Lung microvascular endothelial cell (primary cell): ENCODE data around the gene AMBRA1. TPM values are rescaled to one million over a fixed set of nuclear protein-coding genes. Genes with fewer than 3 reads are reported as not detected.
"Not testable (repeated sequence)": the region's sequence is repeated elsewhere in the genome, so short reads cannot be mapped to it uniquely, and the experiment has no call there.

ENCODE experiments used
- DNase-seq, 2 donors: peaks; one replicate each; pipeline versions ENCODE4 v3.0.0 to v3.0.0-alpha.2; 2010; ENCODE audit warnings: low read depth in 2 of 2
- total RNA-seq: library from RNA; depleted of rRNA; stranded (reverse); fragments of >200 nt; gene quantifications from 2 replicates; pipeline ENCODE4 v1.2.1, GENCODE V29; 2014

AMBRA1 gene
- total RNA-seq, 1 donor from 2014 or later: 15.3 TPM

- no peak for DNase-seq
Measured at GRCh38 chr11:46533396-46534100, 60.3 kb downstream of the AMBRA1 start.

GRCh38 chr11:46529928-46530574, 63.8 kb downstream of the AMBRA1 start:
- no peak for DNase-seq

- DNase-seq: peak; percentile 69 to 79
Measured at GRCh38 chr11:46529095-46529905, 64.5 kb downstream of the AMBRA1 start.

DNA sequence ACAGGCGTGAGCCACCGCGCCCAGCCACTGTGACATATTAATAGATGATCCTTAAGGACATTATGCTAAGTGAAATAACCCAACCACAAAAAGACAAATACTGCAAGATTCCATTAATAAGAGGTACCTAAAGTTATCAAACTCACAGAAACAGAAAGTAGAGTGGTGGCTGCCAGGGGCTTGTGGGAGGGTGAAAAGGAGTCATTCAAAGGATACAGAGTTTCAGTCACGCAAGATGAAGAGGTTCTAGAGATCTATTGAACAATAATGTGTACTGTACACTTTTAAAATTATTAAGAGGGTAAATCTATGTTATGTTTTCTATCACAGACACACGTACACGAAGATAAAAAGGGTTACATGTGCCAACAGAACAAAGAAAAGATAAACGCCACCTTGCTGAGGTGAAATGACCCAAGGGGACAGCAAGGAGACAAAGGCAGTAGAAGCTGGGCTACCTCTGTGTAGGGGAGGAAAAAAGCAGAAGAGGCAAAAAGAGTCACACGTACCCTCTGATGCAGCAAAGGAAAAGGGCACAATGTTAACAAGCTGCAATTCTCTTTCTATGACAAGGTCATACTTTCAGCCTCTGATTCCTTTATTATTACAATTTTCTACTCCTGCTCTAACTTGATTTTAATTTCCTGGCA, 65.3 kb downstream of the AMBRA1 start:
- DNase-seq: no peak

DNA sequence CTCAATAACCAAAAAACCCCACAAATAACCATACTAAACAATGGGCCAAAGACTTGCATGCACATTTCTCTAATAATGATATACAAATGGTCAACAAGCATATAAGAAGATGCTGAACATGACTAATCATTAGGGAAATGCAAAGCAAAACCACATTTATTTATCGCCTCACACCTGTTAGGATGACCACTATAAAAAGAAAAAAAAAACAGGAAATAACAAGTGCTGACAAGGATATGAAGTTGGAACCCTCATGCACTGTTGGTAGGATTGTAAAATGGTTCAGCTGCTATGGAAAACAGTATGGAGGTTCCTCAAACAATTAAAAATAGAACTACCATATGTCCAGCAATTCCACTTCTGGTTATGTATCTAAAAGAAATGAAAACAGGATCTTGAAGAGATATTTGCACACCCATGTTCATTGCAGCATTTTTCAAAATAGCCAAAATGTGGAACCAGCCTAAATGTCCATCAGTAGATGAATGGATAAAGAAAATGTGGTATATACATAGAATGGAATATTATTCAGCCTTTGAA, 66.2 kb downstream of the AMBRA1 start:
- DNase-seq: peak in 1 of 2 donors; percentile 48

DNA sequence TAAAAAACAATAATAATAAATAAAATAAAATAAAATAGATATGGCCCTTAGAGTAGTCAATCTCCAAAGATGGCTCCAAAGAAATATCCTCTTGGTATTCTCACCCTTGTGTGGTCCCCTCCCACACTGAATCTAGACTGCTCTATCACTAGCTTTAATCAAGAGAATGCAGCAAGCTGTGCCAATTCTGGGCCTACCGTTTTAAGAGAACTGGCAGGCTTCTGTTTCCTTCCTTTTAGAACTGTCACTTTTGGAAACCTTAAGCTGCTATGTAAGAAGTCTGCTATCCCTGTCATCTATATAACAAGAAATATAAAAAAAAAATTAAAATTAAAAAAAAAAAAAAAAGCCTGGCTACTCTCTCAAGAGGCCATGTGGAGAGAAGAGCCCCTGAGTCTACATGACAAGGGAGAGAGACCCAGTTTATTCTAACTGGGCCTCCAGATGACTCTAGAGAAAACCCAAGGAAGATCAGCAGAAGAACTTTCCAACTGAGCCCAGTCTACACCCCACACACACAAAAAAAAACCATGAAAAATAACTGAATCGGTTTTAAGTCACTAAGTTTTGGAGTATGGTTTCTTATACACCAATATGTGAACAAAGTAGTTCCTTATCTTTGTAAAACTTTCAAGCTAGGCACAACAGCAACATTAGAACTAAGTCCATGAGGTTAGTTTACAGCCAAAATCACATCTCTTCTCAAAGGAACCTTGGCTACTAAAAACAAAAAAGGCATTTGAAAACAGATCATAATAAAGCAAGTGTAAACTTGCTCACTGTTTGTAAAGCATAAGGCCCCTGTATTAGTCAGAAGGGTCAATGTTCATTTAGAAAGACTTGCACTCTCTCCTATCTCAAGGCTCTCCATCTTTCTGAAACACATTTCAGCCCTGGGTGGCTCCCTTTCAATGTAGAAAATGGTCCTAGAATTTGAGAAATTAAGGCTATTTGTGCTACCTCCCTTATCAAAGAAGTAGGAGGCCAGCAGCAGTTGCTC, 67.3 kb downstream of the AMBRA1 start:
- no peak for DNase-seq

DNA sequence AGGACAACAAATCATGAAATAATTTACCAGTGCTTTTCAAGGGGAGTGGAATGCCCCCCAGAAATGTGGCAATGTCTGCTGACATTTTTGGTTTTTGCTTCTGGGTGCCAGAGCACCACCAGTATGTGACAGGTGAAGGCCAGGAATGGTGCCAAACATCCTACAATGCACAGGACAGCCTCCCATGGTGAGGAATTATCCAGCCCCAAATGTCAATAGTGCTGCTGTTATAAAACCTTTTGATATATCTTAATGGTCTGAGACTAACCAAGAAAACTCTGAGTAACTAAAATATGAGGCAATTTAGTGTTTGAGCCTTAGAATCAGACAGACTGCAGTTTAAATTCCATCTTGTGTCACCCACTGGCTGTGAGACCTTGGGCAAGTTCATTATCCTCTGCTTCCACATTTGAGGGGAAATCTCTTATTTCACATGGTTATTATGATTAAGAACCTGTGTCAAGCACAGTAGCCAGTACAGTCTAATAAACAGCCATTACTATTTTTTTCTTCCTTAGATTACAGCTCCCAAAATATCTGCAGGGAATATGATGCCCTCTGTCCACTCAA, 69.5 kb downstream of the AMBRA1 start:
- DNase-seq: no peak

DNA sequence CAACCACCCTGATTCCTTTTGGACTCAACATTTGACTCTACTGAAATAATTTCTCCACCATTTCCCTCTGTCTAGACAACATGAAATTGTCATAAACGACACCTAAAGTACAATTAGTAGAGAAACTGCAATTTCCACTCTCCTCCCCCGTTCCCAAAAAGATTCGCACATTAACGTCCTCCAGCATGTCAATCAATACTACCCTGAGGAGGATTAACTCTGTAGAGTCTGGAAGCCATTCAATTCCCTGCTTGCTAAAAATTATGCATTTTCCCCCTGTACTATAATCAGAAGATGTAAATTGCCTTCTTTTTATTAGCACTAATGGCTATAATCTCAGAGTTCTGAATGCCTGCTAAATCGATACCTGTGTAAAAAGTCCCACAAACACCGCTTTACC, 70.5 kb downstream of the AMBRA1 start:
- no peak for DNase-seq

DNA sequence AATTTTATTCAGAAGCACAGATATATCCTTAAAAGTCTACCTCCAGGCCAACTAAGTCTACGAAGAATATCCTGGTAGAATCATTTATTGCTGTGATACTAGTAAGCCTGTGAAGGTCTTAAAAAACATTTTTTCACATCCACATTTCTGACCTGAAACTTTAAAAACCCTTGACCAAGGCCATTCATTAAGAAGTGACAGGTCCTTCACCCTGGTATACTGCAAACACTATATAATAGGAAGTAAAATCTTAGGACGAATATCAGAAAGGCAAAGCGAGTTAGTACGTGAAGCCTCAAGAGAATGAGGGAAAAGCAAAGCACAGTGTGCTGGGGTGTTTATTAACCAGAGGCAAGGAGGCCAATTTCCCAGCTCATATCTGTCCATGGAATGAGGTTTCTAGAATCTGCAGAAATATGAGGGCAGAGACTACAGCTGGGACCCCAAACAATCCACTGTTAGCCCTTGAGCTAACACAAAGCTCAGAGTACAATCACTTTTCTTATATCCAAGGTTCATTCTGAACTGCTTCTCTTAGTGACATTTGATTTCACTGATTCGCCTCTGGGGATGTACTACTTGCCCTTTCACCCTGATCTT, 71.0 kb downstream of the AMBRA1 start:
- no peak for DNase-seq

DNA sequence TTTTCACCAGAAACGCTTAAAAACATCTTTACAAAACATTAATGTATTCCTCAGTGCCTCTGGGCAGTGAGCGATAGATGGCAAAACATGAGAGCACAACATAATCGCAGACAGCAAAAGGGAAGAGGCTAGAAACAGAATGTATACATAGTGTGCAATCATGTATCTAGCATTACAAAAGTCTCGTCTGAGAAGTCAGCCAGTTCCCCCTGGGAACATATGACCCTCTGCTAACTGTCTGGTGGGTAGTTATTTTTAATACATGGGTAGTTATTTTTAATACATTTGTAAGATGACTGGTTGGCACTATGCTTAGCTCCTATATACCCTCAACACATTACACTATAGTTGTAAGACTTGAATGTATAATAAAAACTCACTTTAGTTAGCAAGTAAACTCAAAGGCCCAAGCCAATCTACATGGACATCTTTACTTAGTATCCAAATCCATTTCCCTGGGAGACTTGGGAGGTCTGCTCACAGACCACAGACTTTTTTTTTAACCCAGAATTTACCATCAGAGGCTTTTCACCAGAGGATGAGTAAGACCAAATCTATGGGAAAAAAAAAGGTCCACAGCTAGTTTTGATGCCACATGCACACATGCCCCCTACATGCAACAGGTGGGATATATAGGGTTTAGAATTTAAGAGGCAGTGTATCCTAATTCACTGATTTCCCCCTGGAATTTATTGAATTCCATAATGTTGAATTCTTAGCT, 71.7 kb downstream of the AMBRA1 start:
- DNase-seq: peak in 1 of 2 donors; percentile 24

DNA sequence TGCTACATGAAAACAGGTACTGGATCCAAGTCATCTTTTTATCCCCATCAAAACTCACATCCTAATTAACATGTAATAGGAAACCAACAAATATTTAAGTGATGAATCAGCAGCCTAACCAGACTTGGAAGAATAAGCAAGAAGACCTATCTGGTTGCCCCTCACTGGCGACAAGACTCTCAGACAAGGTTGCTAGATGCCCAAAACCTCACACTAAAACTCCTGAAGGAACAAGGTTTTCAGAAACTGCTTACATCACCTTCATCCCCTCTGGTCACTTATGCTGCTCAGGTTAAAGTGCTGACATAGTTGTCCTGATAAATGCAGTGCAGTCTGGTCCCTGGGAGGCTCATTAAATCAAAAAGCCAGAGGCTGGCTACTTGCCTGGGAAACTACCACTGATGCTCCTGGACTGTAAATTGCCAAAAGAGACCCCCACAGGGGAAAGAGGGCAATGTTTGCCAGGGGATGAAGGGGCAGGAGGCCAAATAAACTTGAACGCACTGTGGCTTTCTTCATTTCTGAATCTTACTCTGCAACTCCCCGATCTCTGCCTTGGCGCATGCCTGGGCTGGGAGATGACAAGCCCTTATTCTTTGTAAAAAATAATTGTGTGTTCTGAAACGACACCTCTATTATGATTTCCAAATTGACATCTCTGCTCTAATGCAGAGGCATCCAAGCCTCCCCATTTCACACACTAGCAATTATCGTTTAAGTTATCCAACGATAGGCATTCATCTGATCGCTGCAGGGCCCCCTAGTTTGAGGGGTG, 72.7 kb downstream of the AMBRA1 start:
- peak in 1 of 2 donors; percentile 65 for DNase-seq

DNA sequence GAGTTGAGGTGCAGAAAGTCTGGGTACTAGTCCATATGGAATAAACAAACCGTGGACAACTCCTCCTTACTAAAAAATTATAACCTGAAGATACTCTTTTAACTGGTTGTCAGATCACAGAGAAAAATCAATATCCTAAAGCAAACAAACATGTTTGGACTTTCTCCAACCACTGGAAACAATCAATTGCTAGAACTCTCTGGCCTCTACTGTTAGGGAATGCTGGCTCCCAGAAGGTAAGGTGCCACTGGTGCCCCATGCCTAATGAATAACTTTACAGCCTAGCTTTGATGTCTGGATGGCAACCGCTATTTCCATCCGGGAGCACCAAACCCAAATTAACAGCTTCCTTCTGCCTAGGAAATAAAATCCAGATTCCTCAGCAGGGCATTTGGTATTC, 74.5 kb downstream of the AMBRA1 start:
- DNase-seq: no peak

DNA sequence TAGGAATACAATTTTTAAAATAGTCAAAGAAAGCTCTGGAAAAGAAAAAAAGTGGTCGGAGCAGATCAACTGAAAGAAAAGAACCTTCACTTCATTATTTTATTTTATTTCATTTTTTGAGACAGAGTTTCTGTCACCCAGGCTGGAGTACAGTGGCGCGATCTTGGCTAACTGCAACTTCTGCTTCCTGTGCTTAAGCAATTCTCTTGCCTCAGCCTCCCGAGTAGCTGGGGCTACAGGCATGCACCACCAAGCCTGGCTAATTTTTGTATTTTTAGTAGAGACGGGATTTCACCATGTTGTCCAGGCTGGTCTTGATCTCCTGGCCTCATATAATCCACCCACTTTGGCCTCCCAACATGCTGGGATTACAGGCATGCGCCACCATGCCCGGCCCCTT, 74.9 kb downstream of the AMBRA1 start:
- DNase-seq: not testable (repeated sequence)

- DNase-seq: no peak
Measured at GRCh38 chr11:46514370-46514769, 79.5 kb downstream of the AMBRA1 start.

DNA sequence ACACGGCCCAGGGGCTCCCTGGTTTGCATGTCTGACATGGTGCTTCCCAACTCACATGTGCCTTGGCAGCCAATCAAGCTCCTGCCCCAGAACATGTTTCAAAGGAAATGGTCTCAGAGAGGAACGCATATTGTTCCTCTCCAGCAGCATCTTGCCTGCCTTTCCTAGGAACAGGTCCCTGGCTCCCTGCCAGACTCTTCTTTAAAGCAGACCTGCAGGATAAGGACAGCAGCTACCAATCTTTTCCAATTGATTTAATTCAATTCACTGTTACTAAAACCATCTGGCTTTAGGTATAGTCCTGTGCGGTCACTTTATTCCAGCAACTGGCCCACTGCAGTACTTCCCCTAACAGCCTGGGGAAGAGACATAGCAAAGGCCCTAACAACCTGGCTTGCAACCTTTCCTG, 79.9 kb downstream of the AMBRA1 start:
- DNase-seq: peak; percentile 78 to 94

DNA sequence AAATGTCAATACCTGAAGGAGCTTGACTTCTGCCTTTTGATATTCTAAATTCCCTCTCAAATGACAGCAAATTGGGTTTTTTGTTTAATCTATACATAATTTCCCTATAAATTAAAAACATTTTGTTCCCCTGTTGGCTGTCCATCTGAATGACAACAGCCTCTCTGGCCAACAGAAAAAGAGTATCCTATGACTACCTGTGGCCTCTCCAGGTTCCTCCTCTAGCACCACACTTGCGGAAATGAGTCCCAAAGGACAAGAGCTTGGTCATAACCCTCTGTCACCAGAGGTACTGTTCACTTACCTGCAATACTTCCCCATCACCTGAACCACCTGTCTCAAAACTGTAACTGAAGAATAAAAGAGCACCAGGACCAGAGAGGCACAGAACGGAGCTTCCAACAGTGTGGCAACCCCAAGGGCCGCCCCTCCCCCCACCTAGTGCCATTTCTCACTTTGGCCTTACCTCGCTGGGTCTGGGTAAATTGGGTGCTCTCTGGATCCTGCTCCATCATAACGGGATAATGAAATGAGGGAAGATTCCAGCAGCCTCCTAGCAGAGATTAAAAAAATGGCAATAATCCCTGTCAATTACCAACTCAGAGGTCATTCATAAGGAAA, 81.5 kb downstream of the AMBRA1 start:
- DNase-seq: no peak

DNA sequence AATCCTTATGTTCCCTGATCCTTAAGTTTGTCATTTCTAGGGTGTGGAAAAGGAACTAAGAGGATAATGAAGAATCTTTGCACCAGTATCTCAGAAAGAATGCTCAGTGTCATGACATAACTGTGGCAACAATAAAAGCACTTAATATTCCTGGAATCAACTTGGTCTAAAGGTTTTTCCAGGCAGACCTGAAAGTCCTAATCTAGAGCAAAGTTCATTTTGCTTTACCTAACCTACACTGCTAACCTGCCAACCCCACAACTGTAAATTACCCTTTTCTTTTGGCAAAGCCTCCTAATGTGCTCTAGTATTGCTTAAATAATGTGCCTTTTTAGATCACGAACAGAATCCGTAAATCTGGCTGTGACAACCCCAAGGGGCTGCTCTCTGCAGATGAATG, 82.5 kb downstream of the AMBRA1 start:
- DNase-seq: no peak

GRCh38 chr11:46508360-46508759, 85.5 kb downstream of the AMBRA1 start:
- no peak for DNase-seq
